Hepatocyte (in vitro differentiated cells): Measurements from ENCODE around the gene MSH5. TPM values are rescaled to one million over a fixed set of nuclear protein-coding genes. Genes with fewer than 3 reads are reported as not detected.

Experiments used
- DNase-seq: peaks from one replicate; pipeline ENCODE4 v3.0.0-alpha.2; 2016; ENCODE audit warnings: low spot score
- H2AFZ ChIP-seq: fragments of 200-600 bp; sonication (generic); 2 replicates; pipeline ENCODE4 v1.6.0; 2016; ENCODE audit warnings: antibody characterized with exemption, mild to moderate bottlenecking
- H3K27ac ChIP-seq: fragments of 200-600 bp; sonication (generic); 2 replicates; pipeline ENCODE4 v1.5.1; 2016; ENCODE audit warnings: mild to moderate bottlenecking
- H3K27me3 ChIP-seq: fragments of 200-600 bp; sonication (generic); 2 replicates; pipeline ENCODE4 v1.6.1; 2016
- H3K36me3 ChIP-seq: fragments of 200-600 bp; sonication (generic); replicated peaks from 2 replicates; pipeline ENCODE4 v1.5.1; 2016; ENCODE audit warnings: low read depth; ENCODE audit not compliant: insufficient read depth
- H3K4me1 ChIP-seq: fragments of 200-600 bp; sonication (generic); 2 replicates; pipeline ENCODE4 v1.5.1; 2016; ENCODE audit warnings: mild to moderate bottlenecking, moderate library complexity; ENCODE audit not compliant: insufficient read depth
- H3K4me2 ChIP-seq: fragments of 200-600 bp; sonication (generic); 2 replicates; pipeline ENCODE4 v1.6.0; 2016
- H3K4me3 ChIP-seq: fragments of 200-600 bp; sonication (generic); 2 replicates; pipeline ENCODE4 v1.5.1; 2016; ENCODE audit warnings: mild to moderate bottlenecking
- H3K79me2 ChIP-seq: fragments of 200-600 bp; sonication (generic); 2 replicates; pipeline ENCODE4 v1.6.0; 2017; ENCODE audit warnings: mild to moderate bottlenecking
- H3K9me2 ChIP-seq: fragments of 200-600 bp; sonication (generic); replicated peaks from 2 replicates; pipeline ENCODE4 v1.6.0; 2017; ENCODE audit warnings: mild to moderate bottlenecking; ENCODE audit not compliant: insufficient read depth
- H3K9me3 ChIP-seq: fragments of 200-600 bp; sonication (generic); 2 replicates; pipeline ENCODE4 v1.5.1; 2016; ENCODE audit warnings: low read depth, mild to moderate bottlenecking
- H4K20me1 ChIP-seq: fragments of 200-600 bp; sonication (generic); 2 replicates; pipeline ENCODE4 v1.6.0; 2016; ENCODE audit warnings: mild to moderate bottlenecking; ENCODE audit not compliant: insufficient read depth, poor library complexity, severe bottlenecking
- CTCF ChIP-seq: fragments of 200-600 bp; sonication (generic); IDR thresholded peaks from 2 replicates; pipeline ENCODE4 v1.5.1; 2016; ENCODE audit warnings: antibody characterized with exemption, mild to moderate bottlenecking; ENCODE audit not compliant: poor library complexity
- EZH2 ChIP-seq: fragments of 200-600 bp; sonication (generic); IDR thresholded peaks from 2 replicates; pipeline ENCODE4 v1.6.1; 2016; ENCODE audit warnings: antibody characterized with exemption, mild to moderate bottlenecking, borderline replicate concordance
- EZH2phosphoT487 ChIP-seq: fragments of 200-600 bp; sonication (generic); IDR thresholded peaks from one replicate; pipeline ENCODE4 v1.6.1; 2018; ENCODE audit warnings: antibody characterized with exemption, mild to moderate bottlenecking, low read depth, moderate library complexity; ENCODE audit not compliant: unreplicated experiment, severe bottlenecking
- WGBS: methylation state at CpG from one replicate; pipeline ENCODE4 v1.1.6; 2016; ENCODE audit warnings: low lambda C conversion rate; ENCODE audit errors: missing lambda C conversion rate; 5-methylcytosine and 5-hydroxymethylcytosine counted together
- polyA plus RNA-seq: library from polyadenylated mRNA; unstranded; fragments of >200 nt; fragmentation: Nextera tagmentation; extraction: Ambion mirVana; gene quantifications from 2 replicates; pipeline ENCODE4 v1.2.1, GENCODE V29; 2016
- total RNA-seq: library from RNA; depleted of rRNA; stranded (reverse); fragments of >200 nt; gene quantifications from 2 replicates; pipeline ENCODE4 v1.2.3, GENCODE V29; 2014

The MSH5 gene
- total and polyA plus RNA-seq, 2 experiments from 2014 or later: 4.9 to 6.4 TPM

DNA sequence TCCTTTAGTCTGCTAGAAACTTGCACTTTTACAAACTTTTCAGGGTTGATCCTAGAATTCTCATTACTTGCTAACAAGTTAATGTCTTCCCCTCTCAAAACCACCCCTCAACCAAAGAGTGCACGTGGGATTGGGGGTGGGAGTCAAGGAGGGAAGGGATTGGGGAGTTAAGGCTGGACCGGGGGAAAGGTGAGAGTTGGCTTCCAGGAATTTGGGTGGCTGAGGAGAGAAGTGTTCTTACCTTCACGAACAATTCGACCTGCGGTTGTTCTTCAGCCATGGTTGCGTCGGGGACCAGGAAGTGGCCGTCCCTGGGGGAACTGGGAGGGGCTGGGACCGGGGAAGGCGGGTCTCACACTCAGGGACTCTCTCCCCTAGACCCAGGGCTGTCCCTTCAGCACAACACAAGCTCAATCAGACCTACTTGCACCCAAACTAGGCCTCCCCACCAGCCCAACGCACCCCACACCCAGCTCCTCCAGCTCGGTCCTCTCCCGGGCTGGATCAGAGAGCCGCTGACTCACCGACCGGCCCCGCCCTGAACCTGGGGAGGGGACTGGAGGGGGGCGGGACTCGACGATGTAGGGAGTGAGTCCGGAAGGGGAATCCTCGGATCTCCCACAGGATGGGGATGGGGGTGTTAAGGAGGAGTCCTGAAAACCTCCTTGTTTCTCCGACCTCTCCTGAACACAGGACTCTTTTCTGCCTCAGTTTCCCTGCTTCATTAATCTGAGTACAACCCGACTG lies 3.6 kb upstream of the MSH5 start, which contains the start of gene CLIC1:
TSS of gene CLIC1 (minus strand) at position 510 of the 747 bp plus-strand sequence. CDS start at position 280, 230 bp downstream.
- H4K20me1 ChIP-seq: peaks cover 15% of the 10 kb centered on the region
- no peaks in the 10 kb centered on the region for H3K9me3 ChIP-seq
- peak within 1 kb of the TSS; percentile 99 for H3K4me3 ChIP-seq
- H2AFZ ChIP-seq: peak within 1 kb of the TSS; percentile 40
- no peaks in the 10 kb centered on the region for H3K27me3 ChIP-seq
- H3K79me2 ChIP-seq: peaks cover 56% of the 10 kb centered on the region
- no peaks in the 10 kb centered on the region for H3K36me3 ChIP-seq
- H3K9me2 ChIP-seq: no peaks in the 10 kb centered on the region
- peak within 1 kb of the TSS; percentile 99 for H3K27ac ChIP-seq
- TF ChIP-seq CTCF: no peak
- 1% methylated on average over 22 of the region's 24 CpGs for WGBS
- peaks cover 41% of the 10 kb centered on the region for H3K4me1 ChIP-seq
- peak within 1 kb of the TSS; percentile 91 for H3K4me2 ChIP-seq
- peak; percentile 94 for DNase-seq

DNA sequence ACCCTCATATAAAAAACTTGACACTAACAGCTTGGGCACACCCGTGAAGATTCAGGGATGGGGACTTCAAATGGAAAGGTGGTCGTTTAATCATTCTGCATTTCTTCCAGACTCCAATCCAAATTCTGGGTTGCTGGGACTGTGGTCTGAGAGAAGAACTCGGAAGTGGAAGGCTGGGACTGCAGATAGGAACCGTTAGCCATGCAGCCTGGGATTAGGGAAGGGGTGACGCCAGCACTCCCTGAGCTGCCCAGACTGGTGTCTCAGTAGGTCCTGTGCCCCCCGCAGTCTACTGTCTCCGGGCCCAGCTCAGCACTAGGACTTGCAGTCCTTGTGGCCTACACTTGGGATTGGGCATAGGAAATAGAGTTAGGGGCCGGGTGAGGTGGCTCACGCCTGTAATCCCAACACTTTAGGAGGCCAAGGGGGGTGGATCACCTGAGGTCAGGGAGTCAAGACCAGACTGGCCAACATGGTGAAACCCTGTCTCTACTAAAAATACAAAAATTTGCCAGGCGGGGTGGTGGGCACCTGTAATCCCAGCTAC lies 3.0 kb upstream of the MSH5 start:
- peaks cover 50% of the 10 kb centered on the region for H3K79me2 ChIP-seq
- peaks cover 11% of the 10 kb centered on the region for H4K20me1 ChIP-seq
- H3K4me1 ChIP-seq: peaks cover 38% of the 10 kb centered on the region
- no peaks in the 10 kb centered on the region for H3K36me3 ChIP-seq
- peak overlapping the region; percentile 99 for H3K4me3 ChIP-seq
- peak overlapping the region; percentile 99 for H3K27ac ChIP-seq
- H3K27me3 ChIP-seq: no peaks in the 10 kb centered on the region
- H3K9me2 ChIP-seq: no peaks in the 10 kb centered on the region
- peak overlapping the region; percentile 91 for H3K4me2 ChIP-seq
- H2AFZ ChIP-seq: no peak overlapping the region
- no peaks in the 10 kb centered on the region for H3K9me3 ChIP-seq
- DNase-seq: peak; percentile 22
- 40% methylated on average over 10 of the region's 10 CpGs for WGBS
- TF ChIP-seq EZH2: no peak
- TF ChIP-seq EZH2phosphoT487: no peak
- no peak for TF ChIP-seq CTCF

DNA sequence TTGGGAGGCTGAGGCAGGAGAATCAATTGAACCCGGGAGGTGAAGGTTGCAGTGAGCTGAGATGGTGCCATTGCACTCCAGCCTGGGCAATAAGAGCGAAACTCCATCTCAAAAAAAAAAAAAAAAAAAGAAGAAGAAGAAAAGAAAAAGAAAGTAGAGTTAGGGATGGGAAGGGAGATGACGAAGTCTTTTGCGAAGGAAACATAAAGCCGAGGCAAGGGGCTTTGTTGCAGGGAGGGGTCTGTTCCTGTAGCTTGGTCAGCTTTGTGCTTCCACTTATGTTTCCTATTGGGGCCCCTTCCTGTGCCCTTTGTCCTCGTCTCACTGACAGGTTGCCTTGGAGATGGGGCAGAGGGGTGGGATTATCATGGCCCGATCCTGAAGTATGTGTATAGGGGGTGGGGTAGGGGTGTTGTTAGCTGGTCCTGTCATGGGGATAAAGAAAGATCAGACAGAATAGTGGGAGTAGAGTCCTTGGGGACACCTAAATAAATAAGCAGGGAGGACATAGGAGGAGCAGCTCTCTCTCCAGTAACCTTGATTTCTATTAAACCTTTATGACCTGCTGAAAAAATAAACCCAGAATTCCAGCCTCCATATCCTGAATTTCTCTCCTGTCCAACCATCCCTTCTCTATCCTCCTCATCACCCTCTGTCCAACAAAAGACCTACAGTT lies 2.4 kb upstream of the MSH5 start:
- peaks cover 44% of the 10 kb centered on the region for H3K79me2 ChIP-seq
- H3K4me3 ChIP-seq: no peak overlapping the region
- no peaks in the 10 kb centered on the region for H3K9me3 ChIP-seq
- H3K4me1 ChIP-seq: peaks cover 37% of the 10 kb centered on the region
- H3K9me2 ChIP-seq: no peaks in the 10 kb centered on the region
- no peak overlapping the region for H2AFZ ChIP-seq
- H3K27ac ChIP-seq: peak overlapping the region; percentile 99
- peak overlapping the region; percentile 91 for H3K4me2 ChIP-seq
- H4K20me1 ChIP-seq: peaks cover 11% of the 10 kb centered on the region
- DNase-seq: peak; percentile 86
- TF ChIP-seq EZH2phosphoT487 (no peak), EZH2 (no peak), CTCF (no peak)
- no peaks in the 10 kb centered on the region for H3K27me3 ChIP-seq
- H3K36me3 ChIP-seq: no peaks in the 10 kb centered on the region
- 35% methylated on average over 7 of the region's 7 CpGs for WGBS
